Left forelimb (tissue), 1 donor: ENCODE measurements around the gene MORF4L1.
"Not testable (repeated sequence)": the region's sequence is repeated elsewhere in the genome, so short reads cannot be mapped to it uniquely, and the experiment has no call there.

Experiments
- DNase-seq: peaks from one replicate; pipeline ENCODE4 v3.0.0-alpha.2; 2018; ENCODE audit warnings: low spot score

The MORF4L1 gene

GRCh38 chr15:78902281-78903032, 29.8 kb downstream of the MORF4L1 start:
- not testable (repeated sequence) for DNase-seq

- no peak for DNase-seq
These were observed 32.1 kb downstream of the MORF4L1 start for GRCh38 chr15:78904599-78905358.

GRCh38 chr15:78906316-78906620, 33.6 kb downstream of the MORF4L1 start:
- no peak for DNase-seq

GRCh38 chr15:78907577-78907976, 34.9 kb downstream of the MORF4L1 start:
- no peak for DNase-seq

GRCh38 chr15:78909160-78909695, 36.5 kb downstream of the MORF4L1 start:
- DNase-seq, result no peak

- no peak for DNase-seq
These were observed 37.1 kb downstream of the MORF4L1 start for GRCh38 chr15:78909791-78910228.

GRCh38 chr15:78910271-78910670, 37.6 kb downstream of the MORF4L1 start:
- DNase-seq, result no peak

- no peak for DNase-seq
These were observed 39.6 kb downstream of the MORF4L1 start for GRCh38 chr15:78912316-78912715.

- DNase-seq, result no peak
These were observed 40.3 kb downstream of the MORF4L1 start for GRCh38 chr15:78913012-78913411.

GRCh38 chr15:78914027-78914764, 41.5 kb downstream of the MORF4L1 start:
- DNase-seq, result no peak

GRCh38 chr15:78915341-78916087, 42.8 kb downstream of the MORF4L1 start:
- DNase-seq, result no peak

GRCh38 chr15:78916088-78916487, 43.4 kb downstream of the MORF4L1 start:
- DNase-seq, result no peak

- DNase-seq, result no peak
These were observed 45.2 kb downstream of the MORF4L1 start for GRCh38 chr15:78917888-78918287.

GRCh38 chr15:78921517-78921916, 48.8 kb downstream of the MORF4L1 start:
- no peak for DNase-seq

GRCh38 chr15:78921940-78922339, 49.2 kb downstream of the MORF4L1 start:
- no peak for DNase-seq

- DNase-seq, result no peak
These were observed 49.8 kb downstream of the MORF4L1 start for GRCh38 chr15:78922527-78922926.

- no peak for DNase-seq
These were observed 50.3 kb downstream of the MORF4L1 start for GRCh38 chr15:78923015-78923414.

- DNase-seq, result no peak
These were observed 51.0 kb downstream of the MORF4L1 start for GRCh38 chr15:78923480-78924360.

GRCh38 chr15:78925076-78925624, 52.5 kb downstream of the MORF4L1 start:
- no peak for DNase-seq

- no peak for DNase-seq
These were observed 53.5 kb downstream of the MORF4L1 start for GRCh38 chr15:78925956-78926743.
